HEK293T (cell line): ENCODE data around the gene TTLL12.

Source experiments
- BHLHE40 ChIP-seq: fragments of 450-650 bp; IDR thresholded peaks from 2 replicates; pipeline ENCODE4 v1.6.1; 2016; ENCODE audit warnings: mild to moderate bottlenecking, moderate library complexity, borderline replicate concordance
- CTBP1 ChIP-seq: fragments of 450-650 bp; IDR thresholded peaks from 2 replicates; pipeline ENCODE4 v1.6.1; 2016; ENCODE audit warnings: borderline replicate concordance
- FOXK2 ChIP-seq: fragments of 450-650 bp; IDR thresholded peaks from 2 replicates; pipeline ENCODE4 v1.6.1; 2016; ENCODE audit warnings: mild to moderate bottlenecking
- FOXM1 ChIP-seq: fragments of 450-650 bp; IDR thresholded peaks from 2 replicates; pipeline ENCODE4 v1.6.1; 2017; ENCODE audit warnings: mild to moderate bottlenecking, borderline replicate concordance
- HDGF ChIP-seq: fragments of 450-650 bp; IDR thresholded peaks from 2 replicates; pipeline ENCODE4 v1.6.1; 2017; ENCODE audit warnings: antibody characterized with exemption, borderline replicate concordance
- LEF1 ChIP-seq: fragments of 450-650 bp; IDR thresholded peaks from 2 replicates; pipeline ENCODE4 v1.6.1; 2017; ENCODE audit warnings: mild to moderate bottlenecking, borderline replicate concordance
- NFRKB ChIP-seq: fragments of 450-650 bp; IDR thresholded peaks from 2 replicates; pipeline ENCODE4 v1.6.1; 2016; ENCODE audit warnings: mild to moderate bottlenecking, moderate library complexity
- SUZ12 ChIP-seq: fragments of 450-650 bp; IDR thresholded peaks from 2 replicates; pipeline ENCODE4 v1.6.1; 2016; ENCODE audit warnings: mild to moderate bottlenecking
- ZNF384 ChIP-seq: fragments of 450-650 bp; IDR thresholded peaks from 2 replicates; pipeline ENCODE4 v1.6.1; 2016
- TF ChIP-seq, protein P1 (sequence below): fragments of 450-650 bp; IDR thresholded peaks from 2 replicates; pipeline ENCODE4 v1.6.1; 2016

DNA sequence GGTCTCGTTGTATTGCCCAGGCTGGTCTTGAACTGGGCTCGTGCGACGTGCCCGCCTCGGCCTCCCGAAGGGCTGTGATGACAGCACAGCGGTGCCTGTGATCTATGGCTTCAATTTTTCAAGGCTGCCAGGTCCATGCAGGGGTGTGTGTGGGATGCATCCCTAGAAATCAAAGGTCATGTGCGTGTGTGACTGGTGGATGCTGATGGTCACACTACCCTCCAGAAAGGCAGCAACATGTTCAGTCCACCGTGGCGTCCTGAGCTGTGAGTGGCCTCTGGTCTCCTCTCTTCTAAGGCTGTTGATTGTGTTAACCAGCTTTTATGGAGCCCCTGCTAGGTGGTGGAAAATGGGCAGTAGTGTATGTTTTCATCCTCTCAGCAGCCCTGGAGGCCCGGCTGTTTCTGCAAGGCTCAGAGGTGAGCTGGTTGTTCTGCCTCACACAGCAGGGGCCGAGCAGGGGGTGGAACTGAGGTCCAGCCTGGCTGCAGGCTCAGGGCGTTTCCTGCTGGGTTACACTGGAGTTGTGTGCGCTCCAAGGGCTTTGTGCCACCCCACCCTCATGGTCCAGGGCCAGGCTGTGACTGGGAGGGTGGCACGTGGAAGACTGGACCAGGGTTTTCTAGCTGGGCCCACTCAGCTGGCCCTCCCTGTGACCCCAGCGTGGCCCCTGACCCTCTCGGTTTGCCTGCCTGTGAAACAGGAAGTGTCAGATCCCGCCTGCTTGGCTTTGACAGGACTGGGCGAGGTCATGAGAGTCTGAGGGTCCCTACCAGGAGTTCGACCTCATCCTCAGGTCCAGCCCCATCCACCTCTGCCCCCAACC lies 68.7 kb downstream of the TTLL12 start:
- TF ChIP-seq FOXK2 (no peak), LEF1 (no peak), ZNF384 (no peak), CTBP1 (no peak), FOXM1 (no peak), NFRKB (no peak), SUZ12 (no peak), BHLHE40 (no peak), HDGF (no peak)
- TF ChIP-seq, protein P1, sequence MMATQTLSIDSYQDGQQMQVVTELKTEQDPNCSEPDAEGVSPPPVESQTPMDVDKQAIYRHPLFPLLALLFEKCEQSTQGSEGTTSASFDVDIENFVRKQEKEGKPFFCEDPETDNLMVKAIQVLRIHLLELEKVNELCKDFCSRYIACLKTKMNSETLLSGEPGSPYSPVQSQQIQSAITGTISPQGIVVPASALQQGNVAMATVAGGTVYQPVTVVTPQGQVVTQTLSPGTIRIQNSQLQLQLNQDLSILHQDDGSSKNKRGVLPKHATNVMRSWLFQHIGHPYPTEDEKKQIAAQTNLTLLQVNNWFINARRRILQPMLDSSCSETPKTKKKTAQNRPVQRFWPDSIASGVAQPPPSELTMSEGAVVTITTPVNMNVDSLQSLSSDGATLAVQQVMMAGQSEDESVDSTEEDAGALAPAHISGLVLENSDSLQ, result no peak
